GM21515 (cell line): ENCODE data around the gene AOAH.
"Not testable (repeated sequence)": the region's sequence is repeated elsewhere in the genome, so short reads cannot be mapped to it uniquely, and the experiment has no call there.

Experiments used
- ATAC-seq: cut with Tn5 transposase; IDR thresholded peaks from one replicate; pipeline ENCODE4 v1.9.1; 2021; ENCODE audit not compliant: unreplicated experiment

The AOAH gene

DNA sequence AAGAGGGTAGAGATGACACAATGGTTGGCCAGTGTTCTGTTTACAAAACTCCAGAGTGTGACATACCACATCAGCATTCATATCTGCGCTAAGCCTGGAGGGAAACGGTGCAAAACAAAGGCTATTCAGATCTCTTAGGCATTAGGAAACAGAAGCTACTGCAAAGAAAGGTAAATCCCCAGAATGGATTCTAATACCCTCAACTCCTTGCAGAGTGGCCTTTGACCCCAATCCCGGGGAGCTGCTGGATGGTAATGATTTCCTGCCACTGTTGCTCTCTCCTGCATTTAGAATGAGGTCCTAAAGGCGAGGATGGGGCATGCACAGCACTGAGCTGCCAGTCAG, 65.2 kb downstream of the AOAH start:
- no peak for ATAC-seq

DNA sequence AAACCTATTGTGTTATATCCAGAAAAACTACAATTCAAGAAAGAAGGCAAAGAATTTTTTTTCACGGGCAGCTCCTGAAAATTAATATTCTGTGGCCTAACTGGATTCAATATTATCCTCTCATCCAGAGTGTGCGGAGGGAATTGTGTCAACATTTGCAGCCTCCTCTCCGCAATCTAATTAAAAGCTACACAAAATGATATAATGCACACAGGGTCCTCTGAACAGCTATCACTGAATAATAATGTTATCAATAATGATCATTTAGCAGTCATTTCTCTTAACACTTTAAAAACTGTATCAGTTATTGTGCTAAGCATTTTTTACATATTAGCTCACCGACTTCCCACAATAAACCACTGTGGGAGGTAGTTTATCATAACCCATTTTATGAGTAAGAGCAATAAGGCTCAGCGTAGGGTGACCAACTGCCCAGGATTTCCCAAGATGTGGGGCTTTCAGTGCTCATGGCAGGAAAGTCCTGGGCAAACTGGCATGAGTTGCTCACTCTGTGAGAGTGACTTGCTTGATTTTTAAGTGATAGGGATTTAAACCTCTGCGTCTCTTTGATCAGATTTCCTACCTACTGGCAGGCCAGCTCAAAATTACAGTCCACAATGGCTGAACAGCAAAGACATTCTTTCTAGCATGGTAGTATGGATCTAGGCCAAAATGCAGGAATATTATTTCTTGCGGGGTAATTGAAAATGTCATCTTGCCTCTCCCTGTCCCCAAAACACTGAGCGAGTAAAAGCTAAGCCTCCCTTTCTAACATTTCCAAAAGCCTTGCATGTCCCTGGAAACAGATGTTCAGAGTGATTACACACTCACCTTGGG, 65.7 kb downstream of the AOAH start:
- no peak for ATAC-seq

DNA sequence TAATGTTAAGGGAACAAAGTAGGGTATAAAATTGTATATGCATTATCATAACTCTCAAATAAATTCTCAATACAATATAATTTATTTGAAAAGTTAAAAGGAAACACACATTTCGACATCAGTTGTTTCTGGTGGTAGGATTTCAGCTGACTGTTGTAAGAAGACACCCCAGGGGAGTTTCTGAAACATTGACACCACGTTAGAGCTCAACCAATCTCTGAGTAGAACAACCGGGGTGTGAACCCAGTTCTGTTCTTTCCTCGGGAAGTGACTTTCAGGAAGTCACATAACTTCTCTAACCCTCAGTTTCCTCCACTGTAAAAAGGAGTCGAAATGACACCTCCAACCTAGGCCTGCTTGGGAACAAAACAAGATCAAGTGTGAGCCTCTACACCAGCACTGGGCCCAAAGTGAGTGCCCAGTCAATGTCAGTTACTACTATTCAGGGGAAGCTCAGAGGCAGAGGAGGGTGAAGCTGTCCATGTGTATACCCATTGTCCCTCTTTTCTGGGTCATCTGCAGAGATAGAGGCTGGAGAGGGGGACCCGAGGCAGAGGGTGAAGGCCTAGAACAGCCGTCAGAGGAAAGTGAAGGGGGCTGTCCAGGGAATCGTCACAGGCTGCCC, 67.1 kb downstream of the AOAH start:
- no peak for ATAC-seq

DNA sequence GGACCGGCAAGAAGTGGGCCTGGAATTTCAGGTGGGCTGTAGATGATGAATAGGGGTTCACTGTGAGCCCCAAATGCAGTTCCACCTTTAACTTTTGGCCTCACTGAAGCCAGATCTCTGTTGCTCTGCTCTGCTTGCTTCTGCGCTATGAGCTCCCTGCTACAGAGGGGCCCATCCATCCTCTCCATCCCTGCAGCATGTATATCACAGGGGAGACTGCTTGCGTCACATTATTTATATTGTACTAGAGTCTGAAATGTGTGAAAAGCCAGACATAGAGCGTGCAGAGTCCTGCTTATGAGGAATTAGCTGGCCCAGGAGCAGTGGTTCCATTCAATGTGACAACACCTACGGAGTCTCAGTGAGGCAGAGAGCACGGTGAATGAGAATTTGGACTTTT, 69.9 kb downstream of the AOAH start:
- ATAC-seq, result no peak

DNA sequence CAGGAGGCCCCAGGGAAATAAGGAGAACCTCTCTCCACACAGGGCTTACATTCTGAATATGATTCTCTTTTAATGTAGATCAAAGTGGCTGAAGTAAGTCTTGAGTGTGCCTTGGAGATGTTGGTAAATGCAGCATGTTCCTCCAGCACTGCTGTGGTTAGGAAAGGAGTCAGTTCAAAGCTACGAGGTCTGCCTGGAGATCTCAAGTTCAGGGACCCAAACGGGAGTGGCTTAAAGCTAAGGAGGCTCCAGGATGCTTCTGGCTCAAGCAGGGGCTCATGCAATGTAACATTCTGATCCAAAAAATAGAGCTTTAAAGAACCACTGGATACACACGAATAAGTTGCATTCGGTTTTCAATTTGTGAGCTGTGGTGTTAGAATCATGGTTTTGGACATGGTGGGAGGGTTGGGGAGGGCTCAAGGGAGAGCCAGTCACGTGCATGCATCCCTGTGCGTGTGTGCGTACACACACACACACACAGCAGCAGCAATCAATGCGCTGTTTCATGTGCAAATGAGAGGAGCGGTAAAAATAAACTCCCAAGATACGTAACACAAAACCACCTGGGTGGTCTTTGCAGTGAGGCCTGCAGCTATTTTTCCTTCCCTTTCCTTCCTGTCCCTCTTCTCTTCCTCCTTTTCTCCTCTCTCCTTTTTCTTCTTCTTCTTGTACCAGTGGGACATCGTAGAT, 70.5 kb downstream of the AOAH start:
- no peak for ATAC-seq

DNA sequence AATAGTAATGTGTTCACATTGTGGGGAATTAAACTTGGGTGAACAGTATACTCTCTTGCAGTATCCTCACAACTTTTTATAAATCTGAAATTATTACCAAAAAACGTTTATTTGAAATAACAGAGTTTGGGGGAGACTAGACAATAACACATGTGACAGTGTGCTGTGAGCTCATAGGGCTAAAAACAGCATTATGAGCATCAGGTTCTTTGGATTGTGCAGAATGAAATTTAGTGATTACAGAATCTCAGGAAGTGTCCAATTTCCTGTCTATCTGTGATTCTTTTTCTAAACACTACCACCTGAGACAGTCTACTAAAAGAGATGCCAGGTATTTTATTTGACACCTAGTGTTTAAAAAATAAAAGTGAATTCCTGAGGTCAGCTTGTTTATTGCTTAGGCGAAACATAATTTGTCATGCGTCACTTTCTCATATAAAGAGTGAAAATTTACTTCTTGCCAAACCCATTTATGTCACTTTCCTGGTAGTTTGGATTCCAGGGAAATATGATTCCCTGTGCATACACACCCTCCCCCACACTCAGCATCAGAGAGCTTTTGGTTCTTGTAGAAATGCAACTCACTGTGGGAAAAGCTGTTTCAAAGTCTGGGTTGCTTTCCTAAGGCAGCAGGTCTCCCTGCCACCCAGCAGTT, 71.2 kb downstream of the AOAH start:
- ATAC-seq, result no peak

DNA sequence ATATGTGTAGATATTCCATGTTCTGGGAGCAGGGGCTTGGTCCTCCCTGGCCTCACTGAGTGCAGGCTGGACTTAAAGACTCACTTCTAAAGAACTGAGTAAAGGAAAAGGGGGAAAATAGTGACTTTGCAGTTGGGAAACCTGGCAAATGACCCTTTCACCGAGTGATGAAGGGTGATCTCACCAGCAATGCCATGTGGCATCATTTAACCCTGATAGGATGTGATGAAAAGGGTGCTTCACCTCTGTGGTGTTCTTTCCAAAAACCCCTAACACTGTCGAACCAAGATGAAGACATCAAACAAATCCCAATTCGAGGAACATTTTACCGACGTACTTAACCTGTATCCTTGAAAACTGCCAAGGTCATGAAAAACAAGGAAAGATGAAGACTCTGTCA, 71.9 kb downstream of the AOAH start:
- ATAC-seq, result no peak

DNA sequence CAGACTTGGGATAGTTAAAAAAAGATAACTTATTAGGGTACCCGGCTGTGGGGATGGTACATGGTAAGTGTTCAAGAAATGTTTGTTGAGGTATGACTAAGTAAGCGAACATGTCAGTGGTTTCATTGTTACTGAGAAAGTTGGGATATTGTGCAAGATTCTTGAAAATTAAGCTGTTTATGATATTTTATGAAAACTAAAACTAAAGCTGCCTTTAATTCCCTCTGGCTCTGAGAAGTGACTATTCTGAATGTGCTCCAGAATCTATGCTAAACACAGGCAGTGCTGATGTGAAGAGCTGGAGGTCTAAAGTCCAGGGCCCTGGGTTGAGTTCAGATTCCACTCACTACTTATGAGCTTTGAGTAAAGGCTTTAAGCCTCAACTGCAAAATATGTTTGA, 72.9 kb downstream of the AOAH start:
- ATAC-seq, result no peak

DNA sequence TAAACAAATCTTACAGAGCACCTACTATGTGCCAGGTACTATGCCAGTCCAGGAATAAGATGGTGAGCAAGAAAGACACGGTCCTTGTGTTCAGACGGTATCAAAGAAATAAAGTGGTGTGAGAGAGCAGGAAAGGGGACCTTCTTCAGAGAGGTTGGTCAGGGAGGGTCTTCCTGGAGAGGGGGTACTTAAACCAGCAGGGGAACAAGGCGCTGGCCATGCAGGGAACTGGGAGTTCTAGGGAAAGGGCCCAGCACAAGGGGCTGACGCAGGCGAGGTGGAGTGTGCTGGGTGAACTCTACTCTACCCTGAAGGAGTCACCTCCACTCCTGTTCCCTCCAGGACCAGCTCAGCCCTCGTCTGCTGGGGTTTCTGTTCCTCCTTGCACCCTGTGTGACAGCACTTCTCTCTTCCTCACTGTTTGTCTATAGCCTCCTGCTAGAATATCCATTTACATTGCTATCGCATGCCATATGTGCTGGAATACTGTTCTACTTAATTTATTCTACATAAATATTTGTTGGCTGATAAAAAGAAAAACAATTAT, 73.5 kb downstream of the AOAH start:
- ATAC-seq, result no peak

DNA sequence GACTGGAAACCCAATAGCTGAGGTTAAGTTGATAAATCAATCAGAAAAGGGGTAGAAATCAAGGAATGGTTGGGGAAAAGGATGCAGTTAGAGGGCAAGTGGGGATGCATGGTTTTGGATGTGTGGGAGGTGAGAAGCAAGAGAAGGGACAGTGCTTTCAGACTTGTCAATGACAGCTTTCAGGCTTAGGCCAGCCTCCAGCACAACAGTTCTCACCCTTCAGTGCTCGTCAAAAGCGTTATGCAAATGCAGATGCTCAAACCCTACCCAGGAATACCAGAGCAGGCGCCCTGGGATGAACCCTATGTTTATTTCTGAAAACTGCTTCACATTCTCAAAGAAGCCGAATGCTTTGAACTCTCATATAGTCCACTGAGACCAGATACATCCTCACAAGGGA, 74.0 kb downstream of the AOAH start:
- no peak for ATAC-seq

DNA sequence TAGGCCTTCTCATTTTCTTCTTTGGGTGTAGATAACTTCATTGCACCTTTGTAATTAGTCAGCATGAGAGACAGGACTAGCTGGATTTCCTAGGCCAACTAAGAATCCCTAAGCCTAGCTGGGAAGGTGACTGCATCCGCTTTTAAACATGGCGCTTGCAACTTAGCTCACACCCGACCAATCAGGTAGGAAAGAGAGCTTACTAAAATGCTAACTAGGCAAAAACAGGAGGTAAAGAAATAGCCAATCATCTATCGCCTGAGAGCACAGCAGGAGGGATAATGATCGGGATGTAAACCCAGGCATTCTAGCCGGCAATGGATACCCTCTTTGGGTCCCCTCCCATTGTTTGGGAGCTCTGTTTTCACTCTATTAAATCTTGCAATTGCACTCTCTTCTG, 75.0 kb downstream of the AOAH start:
- ATAC-seq, result not testable (repeated sequence)

DNA sequence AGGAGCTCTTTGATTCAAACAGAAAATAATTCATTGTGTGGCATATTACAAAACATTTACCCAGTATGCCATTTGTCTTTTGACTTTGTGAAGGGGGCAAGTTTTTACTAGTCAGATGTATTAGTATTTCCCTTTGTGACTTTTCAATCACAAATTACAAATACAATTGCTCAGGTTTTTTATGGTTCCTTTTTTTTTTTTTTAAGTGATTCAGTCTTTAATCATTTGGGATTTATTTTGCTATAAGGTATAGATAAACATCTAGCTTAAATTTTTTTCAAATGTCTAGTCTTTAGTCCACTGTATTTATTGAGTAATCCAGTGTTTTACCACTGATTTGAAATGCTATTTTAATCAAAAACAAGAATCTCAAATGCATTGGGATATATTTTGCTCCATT, 75.9 kb downstream of the AOAH start:
- ATAC-seq, result no peak

DNA sequence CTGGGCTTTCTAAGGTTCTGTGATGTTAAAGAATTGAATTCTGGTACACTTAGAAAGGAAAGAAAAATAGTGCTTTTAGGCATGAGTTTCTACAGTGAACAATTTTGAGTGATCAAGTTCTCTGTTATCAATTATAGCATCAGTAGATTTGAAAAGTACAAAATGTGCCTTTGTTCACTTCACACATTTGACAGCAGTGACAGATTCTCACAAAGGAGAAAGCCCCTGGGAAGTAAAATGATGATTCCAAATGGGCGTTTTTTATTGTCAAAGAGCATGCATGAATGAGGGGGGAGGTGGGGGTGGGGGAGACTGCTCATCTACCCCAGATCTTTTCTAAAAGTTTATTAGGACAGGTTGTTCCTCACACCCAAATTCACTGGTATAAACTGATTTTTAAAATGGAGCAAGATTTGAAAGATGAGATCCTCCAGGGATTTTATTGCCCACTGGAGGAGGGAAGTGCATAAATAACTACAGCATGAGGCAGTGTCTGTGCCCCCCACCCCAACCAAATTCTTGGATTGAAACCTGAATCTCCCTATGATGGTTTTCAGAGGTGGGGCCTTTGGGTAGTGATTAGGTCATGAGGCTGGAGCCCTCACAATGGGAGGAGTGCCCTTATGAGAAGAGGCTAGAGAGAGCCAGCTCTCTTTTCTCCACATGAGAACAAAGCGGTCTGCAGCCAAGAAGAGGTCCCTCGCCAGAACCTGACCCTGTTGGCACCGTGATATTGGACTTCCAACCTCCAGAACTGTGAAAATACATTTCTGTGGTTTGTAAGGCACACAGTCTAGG, 79.5 kb downstream of the AOAH start:
- ATAC-seq, result no peak

DNA sequence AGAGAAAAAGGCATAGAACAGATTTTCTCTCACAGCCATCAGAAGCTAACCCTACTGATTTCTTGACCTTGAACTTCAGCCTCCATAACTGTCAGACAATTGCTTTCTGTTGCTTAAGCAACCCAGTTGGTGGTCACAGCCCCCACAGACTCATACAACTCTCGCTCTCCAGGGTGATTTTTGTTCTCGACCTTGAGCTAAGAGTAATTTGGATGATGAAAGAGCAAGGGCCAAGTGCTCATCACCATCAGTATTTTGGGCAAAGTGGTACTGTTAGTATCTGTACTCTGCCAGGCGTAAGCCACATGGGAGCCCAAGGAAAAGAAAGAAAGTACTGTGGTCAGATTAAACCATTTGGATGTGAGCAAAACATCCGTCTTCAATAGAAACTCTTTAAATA, 81.9 kb downstream of the AOAH start:
- no peak for ATAC-seq

DNA sequence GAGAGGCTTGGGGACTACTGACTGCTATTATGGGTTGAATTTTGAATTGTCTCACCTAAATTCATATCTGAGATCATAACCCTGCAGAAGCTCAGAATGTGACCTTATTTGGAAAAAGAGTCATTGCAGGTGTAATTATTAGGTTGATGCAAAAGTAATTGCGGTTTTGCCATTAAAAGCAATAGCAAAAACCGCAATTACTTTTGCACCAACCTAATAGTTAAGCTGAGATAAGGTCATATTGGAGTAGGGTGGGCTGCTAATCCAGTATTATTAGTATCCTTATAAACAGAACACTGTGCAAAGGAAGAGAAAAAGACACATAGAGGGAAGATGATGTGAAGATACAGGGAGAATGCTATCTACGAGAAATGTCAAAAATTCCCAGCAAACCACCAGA, 82.3 kb downstream of the AOAH start:
- ATAC-seq, result no peak

DNA sequence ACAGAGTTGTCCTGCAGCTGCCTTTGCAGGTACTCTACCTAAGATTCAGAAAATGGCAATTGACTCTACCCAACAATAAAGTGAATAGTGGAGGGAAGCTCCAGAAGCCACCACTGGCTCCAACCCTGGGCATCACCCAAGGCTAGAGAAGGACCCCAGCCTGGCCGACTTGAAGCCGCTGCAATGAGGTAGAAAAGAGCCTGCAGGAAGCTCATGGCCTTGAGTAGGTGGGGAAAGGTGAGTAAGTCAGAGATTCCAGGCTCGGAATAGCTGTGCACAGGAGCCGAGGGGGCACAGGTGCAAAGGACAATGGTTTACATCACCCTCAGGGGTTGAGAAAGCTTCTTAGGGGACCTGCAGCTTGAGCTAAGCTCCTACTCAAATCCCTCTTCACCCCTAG, 83.6 kb downstream of the AOAH start:
- no peak for ATAC-seq

DNA sequence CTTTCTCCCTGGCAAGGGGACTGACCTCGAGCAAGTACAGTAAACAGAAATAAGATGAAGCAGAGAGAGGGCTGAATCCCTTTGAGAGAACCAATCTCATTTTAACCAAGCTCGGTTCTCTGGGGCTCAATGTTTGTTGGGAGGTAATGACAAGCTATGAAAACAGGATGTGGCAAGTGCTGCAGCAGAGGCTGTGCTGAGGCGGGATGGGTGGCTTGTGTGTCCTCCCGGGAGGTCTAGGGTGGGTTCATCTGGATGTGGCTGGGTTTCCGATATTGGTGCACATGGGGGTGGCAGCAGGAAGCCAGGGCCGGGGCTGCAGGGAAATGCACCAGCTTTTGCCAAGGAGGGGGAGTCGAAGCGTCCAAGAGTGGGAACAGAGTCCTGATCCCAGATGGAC, 84.5 kb downstream of the AOAH start:
- no peak for ATAC-seq

DNA sequence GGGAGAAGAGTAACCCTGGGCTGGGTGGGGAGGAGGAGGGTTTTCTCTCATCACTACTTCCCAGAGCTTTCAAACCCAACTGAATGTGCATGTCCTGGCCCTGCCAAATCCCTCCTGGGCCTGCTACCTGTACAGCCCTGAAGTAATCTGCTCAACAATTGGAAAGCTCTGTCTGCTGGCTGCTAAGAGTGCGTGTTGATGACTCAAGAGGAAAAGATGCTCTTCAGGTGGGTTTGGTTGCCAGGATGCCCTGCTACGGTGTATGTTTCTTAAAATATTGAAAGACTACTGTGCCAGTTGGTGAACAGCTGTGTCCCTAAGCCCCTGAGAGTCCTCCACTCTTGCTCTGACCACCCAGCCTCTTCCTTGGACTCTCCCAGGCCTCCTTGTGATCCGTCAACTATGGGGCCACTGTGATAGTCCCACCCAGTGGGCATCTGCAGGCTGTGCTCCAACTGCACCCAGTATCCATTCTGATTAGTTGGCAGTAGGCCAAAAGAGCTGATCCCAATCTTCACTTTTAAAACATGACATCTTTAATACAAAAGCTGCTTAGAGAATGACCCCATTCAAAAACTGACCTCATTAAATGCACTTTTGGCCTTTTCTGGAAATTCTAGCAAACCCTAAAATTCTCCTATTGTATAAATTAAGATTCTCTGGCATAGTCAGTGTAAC, 85.6 kb downstream of the AOAH start:
- no peak for ATAC-seq

DNA sequence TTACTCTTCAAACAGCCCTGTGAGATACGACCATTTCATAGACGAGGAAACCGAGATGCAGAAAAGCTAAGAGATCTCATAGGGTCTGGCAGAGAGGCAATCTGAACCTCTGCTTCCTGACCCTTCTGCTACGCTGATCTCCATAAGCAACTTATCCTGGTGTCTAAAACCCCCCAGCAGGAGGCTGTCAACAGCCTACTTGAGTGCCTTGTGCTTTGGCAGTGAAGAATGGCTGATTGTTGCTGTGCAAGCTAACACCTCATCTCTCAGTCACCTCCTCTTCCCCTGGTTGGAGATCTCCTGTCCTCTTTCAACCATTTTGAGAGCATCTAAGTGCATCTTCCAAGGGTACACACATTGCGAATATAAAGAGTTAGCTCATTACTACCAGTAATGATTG, 86.2 kb downstream of the AOAH start:
- ATAC-seq, result no peak

DNA sequence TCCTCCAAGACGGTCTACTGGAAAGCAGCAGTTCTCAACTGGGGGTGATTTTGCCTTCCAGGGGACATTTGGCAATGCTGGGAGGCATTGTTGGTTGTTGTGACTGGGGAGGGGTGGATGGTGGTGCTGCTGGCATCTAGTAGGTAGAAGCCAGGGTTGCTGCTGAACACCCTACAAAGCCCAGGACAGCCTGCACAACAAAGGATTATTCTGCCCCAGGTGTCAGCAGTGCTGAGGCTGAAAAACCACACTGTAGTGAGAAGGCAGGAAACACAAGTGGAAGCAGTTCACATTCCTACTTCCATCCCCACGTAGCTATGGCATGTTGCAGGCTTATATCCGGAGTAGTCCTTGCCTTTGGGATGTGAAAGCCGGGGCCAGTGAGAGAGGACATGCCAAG, 86.9 kb downstream of the AOAH start:
- no peak for ATAC-seq
